Right hindlimb (tissue), 1 donor: ENCODE measurements around the gene ITGA3.
"Not testable (repeated sequence)": the region's sequence is repeated elsewhere in the genome, so short reads cannot be mapped to it uniquely, and the experiment has no call there.

Experiments used
- DNase-seq: peaks from one replicate; pipeline ENCODE4 v3.0.0-alpha.2; 2018

ITGA3 gene

GRCh38 chr17:50035945-50036344 is 20.0 kb upstream of the ITGA3 start:
- no peak for DNase-seq

DNA sequence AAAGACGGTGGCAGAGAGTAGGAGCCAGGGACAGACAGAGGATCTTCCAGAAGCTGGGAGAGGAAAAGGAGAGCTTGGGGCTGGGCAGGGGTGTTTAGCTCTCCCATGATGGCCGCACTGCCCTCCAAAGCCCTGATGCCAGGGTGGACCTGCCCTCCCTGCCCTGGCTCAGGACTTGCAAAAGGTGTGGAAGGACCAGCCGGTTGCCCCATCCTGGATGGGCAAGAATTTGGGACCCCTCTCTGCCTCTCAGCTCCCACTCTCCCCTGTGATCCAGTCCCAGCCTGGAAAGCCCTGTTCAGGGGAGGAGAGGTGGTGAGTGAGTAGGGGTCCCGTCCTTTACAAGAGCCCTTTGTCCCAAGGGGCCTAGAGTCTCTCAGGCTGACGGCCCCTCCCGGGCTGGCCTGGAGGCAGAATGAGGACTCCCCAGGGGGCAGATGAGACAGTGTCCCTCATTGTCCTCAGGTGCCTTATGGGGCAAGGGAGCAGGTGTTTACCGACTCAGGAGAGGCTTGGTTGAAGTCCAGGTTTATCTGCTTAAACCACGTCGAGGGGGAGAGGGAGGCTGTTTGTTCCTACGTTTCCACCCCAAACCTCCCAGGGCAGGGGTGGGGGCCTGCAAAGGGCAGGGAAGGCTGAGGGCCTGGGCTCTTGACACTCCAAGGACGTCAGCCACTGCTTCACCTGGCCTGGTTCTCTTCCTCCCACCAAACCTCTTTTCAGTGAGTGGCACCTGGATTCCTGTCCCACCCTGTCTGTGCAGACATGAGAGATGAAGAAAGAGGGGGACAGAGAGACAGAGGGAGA is 19.3 kb upstream of the ITGA3 start:
- no peak for DNase-seq

GRCh38 chr17:50037321-50038107 is 18.4 kb upstream of the ITGA3 start:
- no peak for DNase-seq

DNA sequence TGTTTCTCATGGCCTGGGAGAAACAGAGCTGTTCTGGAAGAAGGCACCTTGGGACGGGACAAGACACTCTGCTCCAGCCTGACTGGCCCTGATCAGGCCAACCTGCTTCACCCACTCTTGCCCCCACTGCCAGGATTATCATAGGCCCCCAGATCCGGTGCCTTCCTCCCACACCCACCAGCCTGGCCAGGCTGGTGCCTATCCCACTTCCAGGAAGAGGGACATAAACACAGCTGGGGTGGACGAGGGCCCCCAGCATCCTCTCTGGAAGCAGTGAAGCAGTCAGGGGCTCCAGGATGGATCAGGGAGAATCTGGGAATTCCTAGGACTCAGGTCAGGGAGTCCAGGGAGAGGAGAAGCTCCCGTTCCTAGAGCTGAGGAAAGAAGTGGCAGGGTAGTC is 16.9 kb upstream of the ITGA3 start:
- no peak for DNase-seq

GRCh38 chr17:50040496-50040895 is 15.4 kb upstream of the ITGA3 start:
- DNase-seq, result not testable (repeated sequence)

DNA sequence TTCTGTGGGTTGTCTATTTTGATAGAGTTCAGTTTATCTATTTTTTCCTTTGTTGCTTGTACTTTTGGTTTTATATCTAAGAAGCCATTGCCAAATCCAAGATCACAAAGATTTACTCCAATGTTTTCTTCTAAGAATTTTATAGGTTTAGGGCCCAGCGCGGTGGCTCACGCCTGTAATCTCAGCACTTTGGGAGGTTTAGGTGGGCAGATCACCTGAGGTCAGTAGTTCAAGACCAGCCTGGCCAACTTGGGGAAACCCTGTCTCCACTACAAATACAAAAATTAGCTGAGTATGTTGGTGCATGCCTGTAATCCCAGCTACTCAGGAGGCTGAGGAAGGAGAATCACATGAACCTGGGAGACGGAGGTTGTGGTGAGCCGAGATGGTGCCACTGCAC is 13.7 kb upstream of the ITGA3 start:
- no peak for DNase-seq

GRCh38 chr17:50043290-50044148 is 12.4 kb upstream of the ITGA3 start:
- DNase-seq, result no peak

- no peak for DNase-seq
These were observed 11.4 kb upstream of the ITGA3 start for GRCh38 chr17:50044483-50044882.

DNA sequence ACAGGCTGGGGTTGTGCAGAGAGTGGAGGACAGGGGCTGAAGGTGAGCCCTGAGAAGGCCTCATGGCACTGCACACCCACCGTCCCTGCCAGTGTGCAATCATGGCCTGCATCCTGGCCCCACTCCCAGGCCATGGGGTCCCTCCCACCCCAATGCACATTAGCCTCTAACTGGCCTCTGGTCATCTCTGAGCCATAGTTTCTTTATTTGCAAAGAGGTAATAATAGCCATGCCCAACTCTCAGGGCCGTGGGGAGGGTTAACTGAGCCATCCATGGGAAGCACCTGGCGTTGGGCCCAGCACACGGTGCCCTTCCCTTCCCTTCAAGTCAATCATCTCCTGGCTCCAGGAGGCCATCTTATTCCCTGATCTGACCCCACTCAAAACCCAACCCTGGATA is 10.8 kb upstream of the ITGA3 start:
- DNase-seq, result no peak

DNA sequence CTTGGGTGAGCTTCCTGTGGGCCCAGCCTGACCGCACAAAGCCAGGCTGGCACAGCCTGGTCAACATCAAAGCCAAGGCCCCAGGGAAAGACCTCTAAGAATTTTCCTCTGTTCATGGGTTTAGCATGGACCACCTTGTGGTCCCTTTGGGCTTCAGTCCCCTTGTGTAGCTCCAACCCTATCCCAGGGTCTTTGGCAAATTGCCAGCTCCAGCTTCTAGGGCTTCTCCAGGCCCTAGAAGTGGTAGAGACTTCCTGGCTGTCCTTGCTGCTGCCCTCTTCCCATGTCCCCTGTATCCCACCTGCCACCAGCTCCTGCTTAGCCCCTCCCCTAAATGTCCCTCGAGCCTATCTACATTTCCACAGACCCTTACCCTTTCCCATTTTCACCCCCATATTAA is 9.7 kb upstream of the ITGA3 start:
- DNase-seq, result no peak

- no peak for DNase-seq
These were observed 9.2 kb upstream of the ITGA3 start for GRCh38 chr17:50046667-50047066.

DNA sequence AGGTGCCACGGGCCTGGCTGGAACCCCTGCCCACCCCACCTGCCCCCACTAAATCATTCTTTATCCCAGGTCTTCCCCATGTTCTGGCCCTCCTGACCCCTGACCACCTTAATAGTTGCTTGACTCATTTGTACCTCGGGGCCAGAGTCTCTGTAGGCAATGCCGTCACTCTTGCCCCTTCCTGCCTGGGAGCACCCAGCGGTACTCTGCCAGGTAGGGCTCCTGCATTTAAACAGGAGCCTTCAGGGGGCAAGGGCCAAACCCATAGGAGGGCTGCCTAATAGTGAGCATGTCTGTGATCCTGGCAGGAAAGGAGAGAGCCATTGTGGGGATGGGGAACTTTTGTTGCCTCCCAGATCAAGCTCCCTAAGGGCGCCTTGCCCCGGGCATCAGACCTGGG is 8.8 kb upstream of the ITGA3 start:
- no peak for DNase-seq

GRCh38 chr17:50047488-50048126 is 8.3 kb upstream of the ITGA3 start:
- no peak for DNase-seq

- DNase-seq, result no peak
These were observed 7.7 kb upstream of the ITGA3 start for GRCh38 chr17:50048146-50048720.

- DNase-seq, result no peak
These were observed 6.9 kb upstream of the ITGA3 start for GRCh38 chr17:50048988-50049387.

DNA sequence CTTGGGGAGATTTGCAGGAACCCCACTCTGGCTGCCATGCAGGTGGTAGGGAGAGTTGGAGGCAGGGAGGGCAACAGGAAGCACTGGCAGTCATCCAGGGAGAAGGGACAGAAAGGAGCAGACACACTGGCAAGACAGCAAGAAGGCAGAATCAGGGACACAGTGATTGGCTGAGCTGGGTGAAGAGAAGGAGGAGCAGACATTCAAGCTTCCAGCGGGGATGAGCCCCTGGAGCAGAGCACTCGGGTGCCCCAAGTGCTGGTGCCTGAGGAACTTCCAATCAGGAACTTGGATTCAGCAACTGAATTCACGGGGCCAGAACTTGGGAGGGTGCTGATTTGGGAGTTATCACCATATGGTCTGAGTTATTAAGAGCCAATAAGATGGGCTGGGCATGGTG is 6.3 kb upstream of the ITGA3 start:
- no peak for DNase-seq

DNA sequence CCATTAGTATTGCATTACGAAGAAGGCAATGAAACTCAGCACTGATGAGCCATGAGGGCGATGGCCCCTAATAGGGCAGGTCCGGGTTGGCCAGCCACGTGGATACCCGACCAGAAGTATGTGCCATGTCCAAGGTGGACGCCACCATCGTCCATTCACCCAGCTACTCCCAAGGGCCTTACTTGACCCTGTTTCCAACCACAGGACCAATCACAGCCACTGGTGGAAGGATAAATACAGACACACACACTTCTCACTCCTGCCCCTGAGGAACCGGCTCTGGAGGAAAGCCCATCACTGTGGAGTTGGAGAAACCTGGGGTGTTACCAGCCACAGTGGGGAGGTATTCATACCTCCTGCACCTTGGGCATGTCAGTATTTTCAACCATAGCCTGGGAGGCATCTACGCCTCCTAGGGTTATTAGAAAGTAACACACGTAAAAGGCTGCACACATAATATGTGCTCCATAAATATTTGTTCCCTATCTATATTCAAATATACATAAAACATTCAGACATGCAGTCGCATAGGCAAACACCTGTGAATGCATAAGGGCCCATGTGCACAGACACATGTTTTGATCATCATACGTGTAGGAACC is 5.4 kb upstream of the ITGA3 start:
- DNase-seq, result no peak

GRCh38 chr17:50051082-50051576 is 4.8 kb upstream of the ITGA3 start:
- no peak for DNase-seq

DNA sequence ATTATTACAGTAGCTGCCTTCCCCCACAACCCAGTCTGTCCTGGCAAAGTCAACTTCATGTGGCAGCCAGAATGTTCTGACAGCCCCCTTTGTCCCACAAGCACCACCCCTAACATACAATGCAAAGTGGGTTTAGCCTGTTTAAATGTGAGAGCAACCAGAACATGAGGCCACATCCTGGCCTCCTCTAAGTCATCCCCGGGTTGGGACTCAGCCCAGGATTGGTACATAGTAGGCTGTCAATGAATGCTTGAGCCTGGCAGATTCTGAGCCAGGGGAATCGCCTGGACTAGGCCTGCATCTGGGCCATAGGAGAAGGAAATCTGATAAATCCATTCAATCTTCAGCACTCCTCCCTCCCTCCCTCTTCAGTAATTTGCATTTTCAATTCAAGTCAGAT is 4.3 kb upstream of the ITGA3 start:
- DNase-seq, result no peak

- no peak for DNase-seq
These were observed 3.6 kb upstream of the ITGA3 start for GRCh38 chr17:50052241-50052796.

DNA sequence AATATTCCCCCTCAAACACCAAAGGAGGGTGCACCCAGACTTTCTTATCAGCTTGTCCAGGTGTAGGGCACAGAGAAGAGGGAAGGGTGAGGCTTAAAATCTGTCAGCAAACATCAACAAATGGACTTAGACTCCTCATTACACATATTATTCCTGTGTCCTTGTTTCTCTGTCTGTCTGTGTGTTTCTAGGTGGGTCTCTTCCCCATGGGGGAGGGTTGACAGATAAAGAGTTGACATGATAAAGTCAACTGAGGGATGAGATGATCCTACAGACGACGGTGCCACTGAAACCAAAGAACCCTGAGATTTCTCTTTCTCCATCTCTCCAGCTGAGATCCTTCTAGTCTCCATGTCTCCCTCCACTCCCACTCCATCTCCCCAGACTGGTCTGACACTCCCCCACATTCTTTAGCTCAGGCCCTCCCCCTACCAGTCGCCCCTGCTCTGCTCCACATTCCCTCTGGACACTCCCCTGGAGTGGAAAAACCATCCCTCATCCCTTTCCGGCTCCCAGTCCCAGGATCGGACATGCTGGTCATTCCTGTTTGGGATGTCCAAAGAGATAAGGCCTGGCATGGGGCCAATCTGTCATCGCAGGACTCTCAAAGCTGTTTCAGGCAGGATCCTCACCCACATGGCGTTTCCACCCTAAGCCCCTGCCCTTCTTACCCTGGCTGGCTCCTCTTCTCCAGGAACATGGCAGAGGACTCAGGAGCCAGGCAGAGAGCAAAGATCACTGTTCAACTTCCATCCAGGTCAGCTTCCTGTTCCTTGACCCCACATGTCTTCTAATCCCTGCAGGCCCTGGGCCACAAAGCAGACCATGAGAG is 2.9 kb upstream of the ITGA3 start:
- DNase-seq, result no peak
